Body of pancreas (tissue), 4 donors: ENCODE data around the gene CROCC2.

Experiments
- CTCF ChIP-seq, 7 experiments: fragments of 450-650 bp in 4 of 7; fragments of 200-600 bp in 3 of 7; sonication (generic) in 3 of 7; IDR thresholded peaks; one replicate each; pipeline ENCODE4 v1.5.1; 2016 to 2019; ENCODE audit warnings: antibody characterized with exemption in 7 of 7
- POLR2A ChIP-seq, 3 donors: fragments of 450-650 bp; IDR thresholded peaks; one replicate each; pipeline ENCODE4 v1.6.1; 2016; ENCODE audit warnings: antibody characterized with exemption in 3 of 3, mild to moderate bottlenecking in 2 of 3

- TF ChIP-seq CTCF (IDR thresholded peaks at IDR 0.05) (no peak), POLR2A (IDR thresholded peaks at IDR 0.05) (no peak)
These were observed 3.5 kb upstream of the CROCC2 start for GRCh38 chr2:240902615-240903041.
